Keratinocyte (primary cell): ENCODE data around the gene DDTL. TPM values are rescaled to one million over a fixed set of nuclear protein-coding genes. Genes with fewer than 3 reads are reported as not detected.
"Not testable (repeated sequence)": the region's sequence is repeated elsewhere in the genome, so short reads cannot be mapped to it uniquely, and the experiment has no call there.

Source experiments
- DNase-seq: peaks from one replicate; pipeline ENCODE4 v3.0.0-alpha.2; 2011; ENCODE audit warnings: low read depth, missing footprints, low spot score
- FAIRE-seq: peaks from 2 replicates; lab custom pipeline; 2011; peaks lifted over from hg19 to GRCh38; lab: Jason Lieb, UNC
- H2AFZ ChIP-seq: 2 replicates; pipeline ENCODE4 v1.6.0; 2012; ENCODE audit warnings: low read length, control low read depth, inconsistent platforms; ENCODE audit not compliant: control insufficient read depth
- H3K27ac ChIP-seq: 2 replicates; pipeline ENCODE4 v1.5.1; 2011; ENCODE audit warnings: low read length; ENCODE audit not compliant: control insufficient read depth, insufficient read depth
- H3K27me3 ChIP-seq: 3 replicates; pipeline ENCODE4 v1.6.0; 2011; ENCODE audit warnings: low read length; ENCODE audit not compliant: control insufficient read depth, insufficient read depth; ENCODE audit errors: extremely low read depth
- H3K36me3 ChIP-seq, 2 experiments: 2 replicates in 1 of 2; 3 replicates in 1 of 2; pipeline ENCODE4 v1.5.1; 2011; ENCODE audit warnings: low read length in 2 of 2, mild to moderate bottlenecking in 1 of 2; ENCODE audit not compliant: control insufficient read depth in 2 of 2, insufficient read depth in 2 of 2; ENCODE audit errors: extremely low read depth in 1 of 2
- H3K4me1 ChIP-seq: 3 replicates; pipeline ENCODE4 v1.5.1; 2011; ENCODE audit warnings: low read length; ENCODE audit not compliant: control insufficient read depth, insufficient read depth; ENCODE audit errors: extremely low read depth
- H3K4me2 ChIP-seq: 3 replicates; pipeline ENCODE4 v1.6.0; 2011; ENCODE audit warnings: low read depth, low read length; ENCODE audit not compliant: control insufficient read depth, insufficient read depth; ENCODE audit errors: extremely low read depth
- H3K4me3 ChIP-seq, 3 experiments: fragments of 200-600 bp in 1 of 3; sonication (generic) in 1 of 3; 2 replicates in 2 of 3; 3 replicates in 1 of 3; pipeline ENCODE4 v1.5.1; 2011 to 2016; ENCODE audit warnings: low read length in 3 of 3, mild to moderate bottlenecking in 3 of 3, control low read depth in 2 of 3, inconsistent platforms in 1 of 3, low read depth in 1 of 3, mixed read lengths in 1 of 3, mixed run types in 1 of 3, moderate library complexity in 1 of 3; ENCODE audit not compliant: control insufficient read depth in 2 of 3, insufficient read depth in 2 of 3; ENCODE audit errors: extremely low read depth in 1 of 3
- H3K79me2 ChIP-seq: 2 replicates; pipeline ENCODE4 v1.6.0; 2012; ENCODE audit warnings: low read length; ENCODE audit not compliant: control insufficient read depth, insufficient read depth
- H3K9ac ChIP-seq: 3 replicates; pipeline ENCODE4 v1.6.0; 2011; ENCODE audit warnings: low read length; ENCODE audit not compliant: control insufficient read depth, insufficient read depth; ENCODE audit errors: extremely low read depth
- H3K9me1 ChIP-seq: 3 replicates; pipeline ENCODE4 v1.6.0; 2011; ENCODE audit warnings: low read length; ENCODE audit not compliant: control insufficient read depth, insufficient read depth; ENCODE audit errors: extremely low read depth
- H3K9me3 ChIP-seq: 2 replicates; pipeline ENCODE4 v1.5.1; 2012; ENCODE audit warnings: low read depth, low read length; ENCODE audit not compliant: control insufficient read depth
- H4K20me1 ChIP-seq: 3 replicates; pipeline ENCODE4 v1.6.0; 2011; ENCODE audit warnings: low read length; ENCODE audit not compliant: control insufficient read depth, insufficient read depth; ENCODE audit errors: extremely low read depth
- CTCF ChIP-seq, 3 experiments: IDR thresholded peaks in 1 of 3; conservative IDR thresholded peaks in 1 of 3; optimal IDR thresholded peaks in 1 of 3; 2 replicates in 2 of 3; 3 replicates in 1 of 3; pipeline versions ENCODE3 to v1.5.1; 2011; ENCODE audit warnings: low read length in 3 of 3, mild to moderate bottlenecking in 3 of 3, moderate library complexity in 2 of 3, control low read depth in 1 of 3, inconsistent platforms in 1 of 3; ENCODE audit not compliant: insufficient read depth in 2 of 3; ENCODE audit errors: extremely low read depth in 1 of 3
- EZH2 ChIP-seq: IDR thresholded peaks from one replicate; pipeline ENCODE4 v1.6.1; 2012; ENCODE audit warnings: inconsistent platforms, mild to moderate bottlenecking, low read length, moderate library complexity
- dilution Hi-C: fragments of 300-500 bp; cut with MboI; formaldehyde crosslinking; loops from one replicate; pipeline ENCODE4 v1.7.0; 2020; ENCODE audit warnings: low sequenced_read_pairs; ENCODE audit not compliant: extremely low pct_ligation_motif_present
- polyA plus RNA-seq, 5 experiments: library from polyadenylated mRNA; depleted of rRNA in 3 of 5; stranded (reverse) in 3 of 5; stranded (forward) in 1 of 5; unstranded in 1 of 5; fragments of >200 nt; gene quantifications; 1 replicate in 1 of 5; 2 replicates in 3 of 5; 3 replicates in 1 of 5; pipeline versions ENCODE4 v1.2.1 to v1.2.3, GENCODE V29; 2011 to 2012; ENCODE audit warnings: missing spikeins in 2 of 5, low read depth in 1 of 5, low replicate concordance in 1 of 5

Gene DDTL
- polyA plus RNA-seq, 1 donor (not counting 4 experiments of a cell fraction or from before 2014, with no cell fraction given) = 0.72 TPM

- H3K27me3 ChIP-seq, dilution Hi-C loops, H3K9me3 ChIP-seq, H3K36me3 ChIP-seq, H2AFZ ChIP-seq, H3K4me3 ChIP-seq, H3K9ac ChIP-seq, H3K27ac ChIP-seq, FAIRE-seq, H3K79me2 ChIP-seq, H3K4me2 ChIP-seq, H3K4me1 ChIP-seq, H4K20me1 ChIP-seq, DNase-seq, H3K9me1 ChIP-seq: not testable (repeated sequence)
These were observed 26.4 kb downstream of the DDTL start for GRCh38 chr22:23993080-23993479.

GRCh38 chr22:23993581-23994177 is 27.0 kb downstream of the DDTL start:
- not testable (repeated sequence) for H4K20me1 ChIP-seq

GRCh38 chr22:23997092-23997491 is 30.4 kb downstream of the DDTL start:
- FAIRE-seq = no peak
- H3K4me2 ChIP-seq = no peak overlapping the region
- TF ChIP-seq CTCF (optimal IDR thresholded peaks at IDR 0.05 in 1 of 3, IDR thresholded peaks at IDR 0.05 in 1 of 3, conservative IDR thresholded peaks at IDR 0.05 in 1 of 3; ENCODE audit: extremely low read depth in 1 of 3, insufficient read depth in 2 of 3, low read length in 3 of 3) = no peak
- TF ChIP-seq EZH2 = no peak
- H3K9ac ChIP-seq = no peak overlapping the region
- no peaks in the 10 kb centered on the region for H3K9me1 ChIP-seq
- H3K79me2 ChIP-seq = no peaks in the 10 kb centered on the region
- H3K4me1 ChIP-seq = no peaks in the 10 kb centered on the region
- DNase-seq = no peak
- H3K9me3 ChIP-seq = no peaks in the 10 kb centered on the region
- no peak overlapping the region for H3K27ac ChIP-seq
- H3K36me3 ChIP-seq = no peaks in the 10 kb centered on the region
- no peaks in the 10 kb centered on the region for H3K27me3 ChIP-seq
- no peaks in the 10 kb centered on the region for H4K20me1 ChIP-seq
- dilution Hi-C loops = no loop called here
- no peak overlapping the region for H2AFZ ChIP-seq
- H3K4me3 ChIP-seq = no peak overlapping the region

More at GRCh38 chr22:23993581-23994177, 27.0 kb downstream of the DDTL start:
- dilution Hi-C loops, H3K79me2 ChIP-seq, H3K9me3 ChIP-seq, DNase-seq, H3K9me1 ChIP-seq, H3K4me1 ChIP-seq, H3K9ac ChIP-seq, H3K4me2 ChIP-seq, H3K27me3 ChIP-seq, H3K4me3 ChIP-seq, H3K27ac ChIP-seq, H3K36me3 ChIP-seq, H2AFZ ChIP-seq: not testable (repeated sequence)
- peak; percentile 53 for FAIRE-seq

- H3K4me1 ChIP-seq, H3K9ac ChIP-seq, dilution Hi-C loops, H3K27me3 ChIP-seq, H3K79me2 ChIP-seq, H3K9me1 ChIP-seq, FAIRE-seq, H2AFZ ChIP-seq, H3K36me3 ChIP-seq, H3K4me2 ChIP-seq, H3K4me3 ChIP-seq, H4K20me1 ChIP-seq, H3K9me3 ChIP-seq, DNase-seq, H3K27ac ChIP-seq: not testable (repeated sequence)
These were observed 33.1 kb downstream of the DDTL start for GRCh38 chr22:23999779-24000178.
